K562 (cell line): Measurements from ENCODE around the gene ZNF778. TPM values are rescaled to one million over a fixed set of nuclear protein-coding genes. Genes with fewer than 3 reads are reported as not detected.

Experiments used
- ATAC-seq: fragments of 200-7000 bp; cut with Tn5 transposase; 3 replicates; pipeline ENCODE4 v1.9.1; 2020; ENCODE audit warnings: moderate library complexity
- BruUV-seq: library from RNA; stranded (reverse); fragments of 400-500 nt; replicated peaks from 2 replicates; lab custom pipeline; 2021; lab: Mats Ljungman, UMichigan
- CTCF ChIA-PET: fragments of 300-600 bp; formaldehyde crosslinking; extraction: SDS; loops from one replicate; lab custom pipeline; 2021; ENCODE audit warnings: low intra/inter-chr PET ratio; lab: Yijun Ruan, JAX
- POLR2A ChIA-PET: fragments of 300-600, 350-650 bp; sonication (Branson Sonifier 250); formaldehyde crosslinking; extraction: SDS; loops from one replicate; lab custom pipeline; 2021; ENCODE audit warnings: antibody characterized with exemption, inconsistent platforms; lab: Yijun Ruan, JAX
- DNase-seq, 4 experiments: peaks; one replicate each; pipeline versions ENCODE4 v3.0.0 to v3.0.0-alpha.2; 2011 to 2018; ENCODE audit warnings: low spot score in 3 of 4, mixed read lengths in 3 of 4; ENCODE audit errors: extremely low read depth in 1 of 4
- FAIRE-seq: peaks from 2 replicates; lab custom pipeline; 2011; peaks lifted over from hg19 to GRCh38; lab: Jason Lieb, UNC
- H2AFZ ChIP-seq: 2 replicates; pipeline ENCODE4 v1.6.0; 2011; ENCODE audit warnings: low read depth, low read length, control low read depth, inconsistent platforms
- H3K27ac ChIP-seq: fragments of 200-600 bp; 3 replicates; pipeline ENCODE4 v1.8.0; 2011; ENCODE audit warnings: low read depth, mild to moderate bottlenecking, control low read depth, inconsistent platforms, low read length, moderate library complexity, mixed read lengths; ENCODE audit errors: extremely low read depth
- H3K27me3 ChIP-seq, 2 experiments: fragments of 300-600 bp in 1 of 2; 2 replicates in 1 of 2; 3 replicates in 1 of 2; pipeline versions ENCODE4 v1.6.0 to v1.8.0; 2011; ENCODE audit warnings: inconsistent platforms in 2 of 2, low read length in 2 of 2, mild to moderate bottlenecking in 1 of 2, mixed read lengths in 1 of 2, moderate library complexity in 1 of 2; ENCODE audit not compliant: control insufficient read depth in 2 of 2, insufficient read depth in 2 of 2
- H3K36me3 ChIP-seq: fragments of 300-600 bp; 3 replicates; pipeline ENCODE4 v1.8.0; 2011; ENCODE audit warnings: mild to moderate bottlenecking, low read length, inconsistent platforms; ENCODE audit not compliant: control insufficient read depth, insufficient read depth
- H3K4me1 ChIP-seq, 2 experiments: fragments of 200-600 bp in 1 of 2; replicated peaks in 1 of 2; 2 replicates in 1 of 2; 3 replicates in 1 of 2; pipeline versions ENCODE4 v1.5.1 to v1.8.0; 2011; ENCODE audit warnings: inconsistent platforms in 2 of 2, low read length in 2 of 2, mild to moderate bottlenecking in 1 of 2, mixed read lengths in 1 of 2, moderate library complexity in 1 of 2; ENCODE audit not compliant: control insufficient read depth in 2 of 2, insufficient read depth in 2 of 2
- H3K4me2 ChIP-seq: 2 replicates; pipeline ENCODE4 v1.6.1; 2011; ENCODE audit warnings: low read length, control low read depth, inconsistent platforms, mixed read lengths; ENCODE audit not compliant: insufficient read depth
- H3K4me3 ChIP-seq: fragments of 200-600 bp; sonication (generic), shearing (Covaris generic); 2 replicates; pipeline ENCODE4 v1.5.1; 2016; ENCODE audit warnings: control low read depth, inconsistent platforms
- H3K79me2 ChIP-seq: fragments of 200-600 bp; 3 replicates; pipeline ENCODE4 v1.8.0; 2011; ENCODE audit warnings: low read length, inconsistent platforms; ENCODE audit not compliant: control insufficient read depth, insufficient read depth
- H3K9ac ChIP-seq, 2 experiments: 2 replicates each; pipeline versions ENCODE4 v1.6.0 to v1.6.1; 2011; ENCODE audit warnings: low read depth in 2 of 2, low read length in 2 of 2, control low read depth in 1 of 2, inconsistent platforms in 1 of 2, mild to moderate bottlenecking in 1 of 2, mixed read lengths in 1 of 2; ENCODE audit not compliant: insufficient read depth in 1 of 2
- H3K9me1 ChIP-seq: one replicate; pipeline ENCODE4 v1.6.0; 2011; ENCODE audit warnings: inconsistent platforms, mild to moderate bottlenecking, low read length, moderate library complexity; ENCODE audit not compliant: control insufficient read depth, insufficient read depth
- H3K9me3 ChIP-seq: replicated peaks from 2 replicates; pipeline ENCODE4 v1.5.1; 2011; ENCODE audit warnings: low read depth, low read length, inconsistent platforms; ENCODE audit not compliant: control insufficient read depth, insufficient read depth
- H4K20me1 ChIP-seq: replicated peaks from 2 replicates; pipeline ENCODE4 v1.6.1; 2011; ENCODE audit warnings: low read length, inconsistent platforms, mixed read lengths; ENCODE audit not compliant: control insufficient read depth, insufficient read depth
- HSF4 ChIP-seq: fragments of 250-450 bp; sonication (Bioruptor Pico); IDR thresholded peaks from 2 replicates; pipeline ENCODE4 v2.1.2; 2022; ENCODE audit warnings: mild to moderate bottlenecking, moderate library complexity, borderline replicate concordance
- IRF1 ChIP-seq: sonication (generic); formaldehyde crosslinking; IDR thresholded peaks from 2 replicates; pipeline ENCODE4 v1.8.0; 2022; ENCODE audit warnings: missing genetic modification reagents, mild to moderate bottlenecking, borderline replicate concordance
- MYC ChIP-seq, 2 experiments: fragments of 250-450 bp in 1 of 2; sonication (Bioruptor Pico) in 1 of 2; IDR thresholded peaks; 2 replicates each; pipeline versions ENCODE4 v1.5.1 to v1.6.1; 2012 to 2021; ENCODE audit warnings: low read depth in 2 of 2, borderline replicate concordance in 1 of 2, improper control_type of control experiment in 1 of 2, low read length in 1 of 2, mild to moderate bottlenecking in 1 of 2, moderate library complexity in 1 of 2
- PHTF2 ChIP-seq: fragments of 250-450 bp; sonication (Bioruptor Pico); IDR thresholded peaks from 2 replicates; pipeline ENCODE4 v1.5.0; 2021; ENCODE audit warnings: mild to moderate bottlenecking
- THAP7 ChIP-seq: fragments of 250-450 bp; sonication (Bioruptor Pico); IDR thresholded peaks from 2 replicates; pipeline ENCODE4 v1.5.0; 2021
- ZKSCAN8 ChIP-seq: fragments of 200-800 bp; sonication (Bioruptor generic); IDR thresholded peaks from 2 replicates; pipeline ENCODE4 v1.6.1; 2016; ENCODE audit warnings: missing genetic modification characterization, missing compliant biosample characterization
- ZNF318 ChIP-seq, 2 experiments: fragments of 450-650 bp; IDR thresholded peaks; 2 replicates each; pipeline ENCODE4 v1.6.1; 2016; ENCODE audit warnings: mild to moderate bottlenecking in 2 of 2, borderline replicate concordance in 1 of 2, low read depth in 1 of 2, moderate library complexity in 1 of 2
- ZNF445 ChIP-seq: fragments of 250-450 bp; sonication (Bioruptor Pico); IDR thresholded peaks from 2 replicates; pipeline ENCODE4 v1.4.0; 2020; ENCODE audit warnings: low read depth, mild to moderate bottlenecking, moderate library complexity
- ZNF561 ChIP-seq: fragments of 450-650 bp; formaldehyde crosslinking; conservative IDR thresholded peaks from 2 replicates; pipeline ENCODE4 v1.4.0; 2020; ENCODE audit warnings: mild to moderate bottlenecking, moderate library complexity
- ZNF780A ChIP-seq: fragments of 250-450 bp; sonication (Bioruptor Pico); IDR thresholded peaks from 2 replicates; pipeline ENCODE4 v1.5.0; 2021; ENCODE audit warnings: mild to moderate bottlenecking
- WGBS: fragments of 100-300 bp; shearing (Covaris generic); methylation state at CpG from one replicate; pipeline ENCODE4 v1.1.6; 2016; ENCODE audit warnings: low coverage, mixed read lengths; ENCODE audit not compliant: insufficient coverage; ENCODE audit errors: missing lambda C conversion rate; 5-methylcytosine and 5-hydroxymethylcytosine counted together
- in situ Hi-C: fragments of 300-500 bp; cut with MboI; formaldehyde crosslinking; loops from 4 replicates; pipeline ENCODE4 v1.15.0; 2018; ENCODE audit warnings: inconsistent platforms, mixed read lengths
- intact Hi-C: fragments of 100-400 bp; cut with micrococcal nuclease; formaldehyde crosslinking; loops from 2 replicates; pipeline ENCODE4 v1.14.2; 2022
- polyA plus RNA-seq, 8 experiments: library from polyadenylated mRNA; depleted of rRNA in 4 of 8; stranded (reverse) in 5 of 8; unstranded in 3 of 8; fragments of >200 nt; fragmentation: Nextera tagmentation in 2 of 8; fragmentation: Illumina TruSeq in 1 of 8; extraction: Ambion mirVana in 2 of 8; extraction: Trizol in 1 of 8; gene quantifications; 2 replicates each; pipeline versions ENCODE4 v1.2.1 to v1.2.3, GENCODE V29; 2011 to 2014; ENCODE audit warnings: inconsistent platforms in 1 of 8, missing spikeins in 1 of 8
- total RNA-seq, 7 experiments: library from RNA; depleted of rRNA in 6 of 7; stranded (reverse); fragments of >200 nt in 6 of 7; fragmentation: Illumina TruSeq in 2 of 7; extraction: Trizol in 2 of 7; gene quantifications; 2 replicates each; pipeline versions ENCODE4 v1.2.1 to v1.2.3, GENCODE V29; 2011 to 2021; ENCODE audit warnings: low replicate concordance in 1 of 7

ZNF778 gene
- total and polyA plus RNA-seq, 9 of the 15 experiments (the other 6 are each of a cell fraction or from before 2014, with no cell fraction given), result 0.70 to 60.6 (median 7.5) TPM

GRCh38 chr16:89194340-89195311 is 22.9 kb upstream of the ZNF778 start:
- POLR2A ChIA-PET, result interaction anchor here (0.7 kb wide), 2 partner anchors 387 to 695 kb away, joined by 3 read pairs; no protein-coding TSS in a partner anchor
- 56% methylated on average over 43 of the region's 45 CpGs for WGBS
- no peak for ATAC-seq
- TF ChIP-seq ZNF780A, result no peak
- TF ChIP-seq MYC (IDR thresholded peaks at IDR 0.05; ENCODE audit: low read depth, low read length), result no peak
- TF ChIP-seq MYC (CRISPR knock-in tag; IDR thresholded peaks at IDR 0.05; ENCODE audit: borderline replicate concordance, low read depth), result no peak
- TF ChIP-seq HSF4 (CRISPR knock-in tag), result no peak
- no peak for TF ChIP-seq ZKSCAN8 (CRISPR knock-in tag)
- no peak for TF ChIP-seq ZNF561 (CRISPR knock-in tag)
- no peak for TF ChIP-seq PHTF2 (CRISPR knock-in tag)
- TF ChIP-seq THAP7, result no peak
- TF ChIP-seq IRF1 (CRISPR knock-in tag), result no peak
- no peak for TF ChIP-seq ZNF318 (IDR thresholded peaks at IDR 0.05; ENCODE audit: borderline replicate concordance in 1 of 2, low read depth in 1 of 2)
- TF ChIP-seq ZNF445, result no peak

More at GRCh38 chr16:89194340-89195311, 22.9 kb upstream of the ZNF778 start:
- H3K36me3 ChIP-seq, result no peaks in the 10 kb centered on the region
- no peaks in the 10 kb centered on the region for H3K9me3 ChIP-seq
- no peak overlapping the region for H2AFZ ChIP-seq
- no peak overlapping the region; a peak in 1 of 4 replicates for H3K9ac ChIP-seq
- no TSS peak for BruUV-seq
- in situ Hi-C loops, result no loop called here
- H3K9me1 ChIP-seq, result no peaks in the 10 kb centered on the region
- no peaks in the 10 kb centered on the region for H4K20me1 ChIP-seq
- FAIRE-seq (no peak), DNase-seq (no peak)
- CTCF ChIA-PET, result no interaction called here
- intact Hi-C loops, result no loop called here
- H3K4me2 ChIP-seq, result no peak overlapping the region
- no peak overlapping the region for H3K27ac ChIP-seq
- H3K27me3 ChIP-seq, result peaks cover 0 to 14% of the 10 kb centered on the region in 2 experiments; a peak in 1 of 5 replicates
- H3K79me2 ChIP-seq, result no peaks in the 10 kb centered on the region
- peaks cover 0 to 73% of the 10 kb centered on the region in 2 experiments; a peak in 4 of 5 replicates for H3K4me1 ChIP-seq
- H3K4me3 ChIP-seq, result no peak overlapping the region
